GM12878 (cell line): Measurements from ENCODE around the gene CRYBA2. TPM values are rescaled to one million over a fixed set of nuclear protein-coding genes. Genes with fewer than 3 reads are reported as not detected.

Experiments
- ATAC-seq: fragments of 200-7000 bp; cut with Tn5 transposase; 3 replicates; pipeline ENCODE4 v1.9.1; 2020; ENCODE audit warnings: mild to moderate bottlenecking, moderate library complexity
- BruUV-seq: library from RNA; stranded (reverse); fragments of 400-500 nt; replicated peaks from 2 replicates; lab custom pipeline; 2021; lab: Mats Ljungman, UMichigan
- CTCF ChIA-PET: fragments of 300-600 bp; sonication (Branson Sonifier 250); formaldehyde crosslinking; extraction: SDS; loops from one replicate; lab custom pipeline; 2021; ENCODE audit warnings: inconsistent platforms; lab: Yijun Ruan, JAX
- POLR2A ChIA-PET: fragments of 350-600 bp; formaldehyde crosslinking; extraction: SDS; loops from one replicate; lab custom pipeline; 2021; ENCODE audit warnings: inconsistent platforms; lab: Charles Lee
- RAD21 ChIA-PET: fragments of 300-600 bp; sonication (Branson Sonifier 250); formaldehyde crosslinking; loops from one replicate; lab custom pipeline; 2023; ENCODE audit warnings: antibody characterized with exemption; ENCODE audit not compliant: unreplicated experiment; lab: Charles Lee
- SMC1A ChIA-PET: fragments of 300-600 bp; sonication (Branson Sonifier 250); formaldehyde crosslinking; loops from one replicate; lab custom pipeline; 2023; ENCODE audit not compliant: unreplicated experiment, uncharacterized antibody; lab: Charles Lee
- DNase-seq: peaks from one replicate; pipeline ENCODE4 v3.0.0-alpha.2; 2011; ENCODE audit warnings: low read depth, low spot score
- FAIRE-seq: peaks from 3 replicates; lab custom pipeline; 2011; peaks lifted over from hg19 to GRCh38; lab: Jason Lieb, UNC
- H2AFZ ChIP-seq: 2 replicates; pipeline ENCODE4 v1.6.0; 2011; ENCODE audit warnings: low read depth, low read length, control low read depth; ENCODE audit not compliant: control insufficient read depth
- H3K27ac ChIP-seq: 2 replicates; pipeline ENCODE4 v1.5.1; 2011; ENCODE audit warnings: control low read depth; ENCODE audit not compliant: control insufficient read depth, insufficient read depth
- H3K27me3 ChIP-seq, 2 experiments: replicated peaks in 1 of 2; 2 replicates each; pipeline versions ENCODE4 v1.6.0 to v1.6.1; 2011; ENCODE audit warnings: low read length in 1 of 2; ENCODE audit not compliant: control insufficient read depth in 2 of 2, insufficient read depth in 2 of 2
- H3K36me3 ChIP-seq, 2 experiments: 2 replicates each; pipeline ENCODE4 v1.5.1; 2011; ENCODE audit warnings: low read length in 1 of 2; ENCODE audit not compliant: control insufficient read depth in 2 of 2, insufficient read depth in 2 of 2
- H3K4me1 ChIP-seq: 2 replicates; pipeline ENCODE4 v1.6.1; 2011; ENCODE audit warnings: mild to moderate bottlenecking, low read length, moderate library complexity, mixed read lengths; ENCODE audit not compliant: control insufficient read depth, insufficient read depth
- H3K4me2 ChIP-seq: 2 replicates; pipeline ENCODE4 v1.6.0; 2011; ENCODE audit warnings: control low read depth; ENCODE audit not compliant: control insufficient read depth, insufficient read depth
- H3K4me3 ChIP-seq: fragments of 200-600 bp; sonication (generic); 2 replicates; pipeline ENCODE4 v1.5.1; 2016
- H3K79me2 ChIP-seq: 2 replicates; pipeline ENCODE4 v1.6.0; 2011; ENCODE audit warnings: low read length; ENCODE audit not compliant: control insufficient read depth, insufficient read depth
- H3K9ac ChIP-seq: 2 replicates; pipeline ENCODE4 v1.8.0; 2011; ENCODE audit warnings: low read length, control low read depth, mixed read lengths; ENCODE audit not compliant: control insufficient read depth, insufficient read depth
- H3K9me3 ChIP-seq: replicated peaks from 3 replicates; pipeline ENCODE4 v1.5.1; 2011; ENCODE audit warnings: mild to moderate bottlenecking, low read length; ENCODE audit not compliant: control insufficient read depth, insufficient read depth
- H4K20me1 ChIP-seq: 2 replicates; pipeline ENCODE4 v1.6.0; 2011; ENCODE audit not compliant: control insufficient read depth, insufficient read depth
- EZH2 ChIP-seq: IDR thresholded peaks from 2 replicates; pipeline ENCODE4 v1.6.1; 2012; ENCODE audit warnings: low read depth, mild to moderate bottlenecking, control low read depth, inconsistent platforms, low read length, borderline replicate concordance; ENCODE audit not compliant: control insufficient read depth
- LARP7 ChIP-seq: fragments of 450-650 bp; IDR thresholded peaks from 2 replicates; pipeline ENCODE4 v1.6.1; 2017; ENCODE audit warnings: mild to moderate bottlenecking
- NFIC ChIP-seq: IDR thresholded peaks from 2 replicates; pipeline ENCODE4 v1.6.1; 2012; ENCODE audit warnings: low read depth, mild to moderate bottlenecking, inconsistent platforms, low read length, moderate library complexity
- POLR2AphosphoS5 ChIP-seq: IDR thresholded peaks from 2 replicates; pipeline ENCODE4 v1.6.1; 2011; ENCODE audit warnings: mild to moderate bottlenecking, low read length, inconsistent platforms
- RBBP5 ChIP-seq: fragments of 200-600 bp; sonication (generic); conservative IDR thresholded peaks from 2 replicates; pipeline ENCODE4 v1.6.1; 2016
- SKIL ChIP-seq: fragments of 450-650 bp; IDR thresholded peaks from 2 replicates; pipeline ENCODE4 v1.6.1; 2017; ENCODE audit warnings: mild to moderate bottlenecking, low read depth, inconsistent platforms; ENCODE audit not compliant: poor library complexity, severe bottlenecking
- SUZ12 ChIP-seq: fragments of 200-600 bp; sonication (generic); IDR thresholded peaks from one replicate; pipeline ENCODE4 v1.6.1; 2018; ENCODE audit warnings: antibody characterized with exemption, mild to moderate bottlenecking; ENCODE audit not compliant: unreplicated experiment
- WGBS: methylation state at CpG from one replicate; pipeline ENCODE4 v1.1.6; 2016; ENCODE audit warnings: low lambda C conversion rate; ENCODE audit not compliant: insufficient replicate concordance, insufficient coverage; ENCODE audit errors: missing lambda C conversion rate; 5-methylcytosine and 5-hydroxymethylcytosine counted together
- in situ Hi-C: fragments of 300-500 bp; cut with MboI; formaldehyde crosslinking; loops from 9 replicates; pipeline ENCODE4 v1.14.3; 2018; ENCODE audit warnings: mixed read lengths
- intact Hi-C: fragments of 100-400 bp; cut with micrococcal nuclease; formaldehyde crosslinking; loops from one replicate; pipeline ENCODE4 v1.14.2; 2022; ENCODE audit not compliant: unreplicated experiment
- polyA plus RNA-seq, 11 experiments: library from polyadenylated mRNA; depleted of rRNA in 4 of 11; unstranded in 6 of 11; stranded (reverse) in 5 of 11; fragments of >200 nt; fragmentation: Nextera tagmentation in 4 of 11; fragmentation: Illumina TruSeq in 1 of 11; extraction: Ambion mirVana in 4 of 11; extraction: Trizol in 1 of 11; gene quantifications; 1 replicate in 1 of 11; 2 replicates in 10 of 11; pipeline versions ENCODE4 v1.2.1 to v1.2.3, GENCODE V29; 2011 to 2016; ENCODE audit warnings: inconsistent platforms in 2 of 11, missing spikeins in 2 of 11, low read depth in 1 of 11
- total RNA-seq, 4 experiments: library from RNA; depleted of rRNA in 3 of 4; stranded (reverse); fragments of >200 nt in 3 of 4; fragmentation: Illumina TruSeq in 1 of 4; extraction: Trizol in 1 of 4; gene quantifications; 2 replicates each; pipeline versions ENCODE4 v1.2.1 to v1.2.3, GENCODE V29; 2013 to 2021

CRYBA2 gene
- total and polyA plus RNA-seq, 10 of the 15 experiments (the other 5 are each of a cell fraction or from before 2014, with no cell fraction given), result not detected

GRCh38 chr2:218981390-218981880 is 11.8 kb downstream of the CRYBA2 start:
- H3K4me1 ChIP-seq, result no peaks in the 10 kb centered on the region; the same call in 1 of the 2 replicates
- no peak for ATAC-seq
- BruUV-seq, result no TSS peak
- RAD21 ChIA-PET, result no interaction called here
- H3K27ac ChIP-seq, result no peak overlapping the region
- in situ Hi-C loops, result no loop called here
- peak; percentile 89; the same call in 1 of the 2 replicates for TF ChIP-seq EZH2
- TF ChIP-seq POLR2AphosphoS5, result no peak
- no peak for TF ChIP-seq LARP7
- no peak for TF ChIP-seq RBBP5
- TF ChIP-seq, all 136 proteins: peak for 1
- Histone ChIP-seq H4K20me1 (no peaks in the 10 kb centered on the region; the same call in 1 of the 2 replicates), H3K79me2 (no peaks in the 10 kb centered on the region), H3K9ac (no peak overlapping the region), H3K9me3 (no peaks in the 10 kb centered on the region), H3K4me2 (peak overlapping the region; percentile 25; the same call in 1 of the 2 replicates), H3K36me3 (no peaks in the 10 kb centered on the region), H3K27me3 (peaks cover 26 to 33% of the 10 kb centered on the region in 2 experiments), H3K4me3 (no peak overlapping the region), H2AFZ (no peak overlapping the region)
- SMC1A ChIA-PET, result interaction anchor here (0.9 to 1.0 kb wide), 2 partner anchors 78 to 129 kb away, joined by 3 to 4 read pairs; no protein-coding TSS in a partner anchor
- FAIRE-seq (no peak), DNase-seq (no peak)
- POLR2A ChIA-PET, result no interaction called here
- intact Hi-C loops, result loop anchor here (2.0 to 5.0 kb wide), 2 partner anchors 105 to 129 kb away; no protein-coding TSS in a partner anchor
- CTCF ChIA-PET, result interaction anchor here (1.9 to 3.6 kb wide), 2 partner anchors 17 to 104 kb away, joined by 9 to 53 read pairs; no protein-coding TSS in a partner anchor
- WGBS, result 8% methylated on average over 26 of the region's 46 CpGs

- 13% methylated on average over 24 of the region's 26 CpGs for WGBS
- Histone ChIP-seq H3K9ac (no peak overlapping the region), H4K20me1 (no peaks in the 10 kb centered on the region; the same call in 1 of the 2 replicates), H3K79me2 (no peaks in the 10 kb centered on the region), H2AFZ (no peak overlapping the region), H3K27ac (no peak overlapping the region), H3K36me3 (no peaks in the 10 kb centered on the region), H3K27me3 (peaks cover 24 to 30% of the 10 kb centered on the region in 2 experiments), H3K4me3 (no peak overlapping the region), H3K9me3 (no peaks in the 10 kb centered on the region), H3K4me2 (no peak overlapping the region), H3K4me1 (no peaks in the 10 kb centered on the region; the same call in 1 of the 2 replicates)
- in situ Hi-C loops (no loop called here), intact Hi-C loops (loop anchor here (2.0 to 5.0 kb wide), 2 partner anchors 104 to 129 kb away; no protein-coding TSS in a partner anchor)
- SMC1A ChIA-PET, result interaction anchor here (1.0 to 1.3 kb wide), 5 partner anchors 78 to 178 kb away, joined by 3 to 11 read pairs (median 3); no protein-coding TSS in a partner anchor
- FAIRE-seq, result no peak
- DNase-seq, result no peak
- RAD21 ChIA-PET, result interaction anchor here (1.0 to 1.1 kb wide), 4 partner anchors 82 to 174 kb away, joined by 3 to 21 read pairs (median 11); no protein-coding TSS in a partner anchor
- POLR2A ChIA-PET, result no interaction called here
- no TSS peak for BruUV-seq
- CTCF ChIA-PET, result interaction anchor here (0.9 to 3.6 kb wide), 22 partner anchors 9 to 866 kb away, joined by 3 to 53 read pairs (median 4); partner anchors contain the start of genes BCS1L and ZNF142
- no peak for ATAC-seq
- TF ChIP-seq NFIC (no peak), SKIL (no peak), SUZ12 (peak; percentile 58)
Measured at GRCh38 chr2:218980735-218981389, 12.4 kb downstream of the CRYBA2 start.
